Skeletal muscle satellite cell (primary cell): ENCODE data around the gene ABCC3. TPM values are rescaled to one million over a fixed set of nuclear protein-coding genes. Genes with fewer than 3 reads are reported as not detected.

Experiments used
- H3K27me3 ChIP-seq: 2 replicates; pipeline ENCODE4 v1.7.0; 2013; ENCODE audit warnings: low read length; ENCODE audit not compliant: control insufficient read depth, insufficient read depth
- H3K36me3 ChIP-seq: 2 replicates; pipeline ENCODE4 v1.7.0; 2013; ENCODE audit warnings: mild to moderate bottlenecking, control low read depth, low read length; ENCODE audit not compliant: insufficient read depth
- H3K4me1 ChIP-seq: 2 replicates; pipeline ENCODE4 v1.7.0; 2013; ENCODE audit warnings: low read length; ENCODE audit not compliant: control insufficient read depth, insufficient read depth
- H3K4me2 ChIP-seq: 2 replicates; pipeline ENCODE4 v1.7.0; 2013; ENCODE audit warnings: mild to moderate bottlenecking, low read length
- H3K4me3 ChIP-seq: 2 replicates; pipeline ENCODE4 v1.7.0; 2013; ENCODE audit warnings: low read length
- H3K9ac ChIP-seq: 2 replicates; pipeline ENCODE4 v1.7.0; 2013; ENCODE audit warnings: mild to moderate bottlenecking, low read depth, low read length, moderate library complexity
- H3K9me3 ChIP-seq: replicated peaks from 2 replicates; pipeline ENCODE4 v1.7.0; 2013; ENCODE audit warnings: mild to moderate bottlenecking, control low read depth, low read length
- total RNA-seq: library from RNA; depleted of rRNA; stranded (reverse); fragments of >200 nt; gene quantifications from 2 replicates; pipeline ENCODE4 v1.2.3, GENCODE V29; 2012; rRNA removed

The ABCC3 gene, protein sequence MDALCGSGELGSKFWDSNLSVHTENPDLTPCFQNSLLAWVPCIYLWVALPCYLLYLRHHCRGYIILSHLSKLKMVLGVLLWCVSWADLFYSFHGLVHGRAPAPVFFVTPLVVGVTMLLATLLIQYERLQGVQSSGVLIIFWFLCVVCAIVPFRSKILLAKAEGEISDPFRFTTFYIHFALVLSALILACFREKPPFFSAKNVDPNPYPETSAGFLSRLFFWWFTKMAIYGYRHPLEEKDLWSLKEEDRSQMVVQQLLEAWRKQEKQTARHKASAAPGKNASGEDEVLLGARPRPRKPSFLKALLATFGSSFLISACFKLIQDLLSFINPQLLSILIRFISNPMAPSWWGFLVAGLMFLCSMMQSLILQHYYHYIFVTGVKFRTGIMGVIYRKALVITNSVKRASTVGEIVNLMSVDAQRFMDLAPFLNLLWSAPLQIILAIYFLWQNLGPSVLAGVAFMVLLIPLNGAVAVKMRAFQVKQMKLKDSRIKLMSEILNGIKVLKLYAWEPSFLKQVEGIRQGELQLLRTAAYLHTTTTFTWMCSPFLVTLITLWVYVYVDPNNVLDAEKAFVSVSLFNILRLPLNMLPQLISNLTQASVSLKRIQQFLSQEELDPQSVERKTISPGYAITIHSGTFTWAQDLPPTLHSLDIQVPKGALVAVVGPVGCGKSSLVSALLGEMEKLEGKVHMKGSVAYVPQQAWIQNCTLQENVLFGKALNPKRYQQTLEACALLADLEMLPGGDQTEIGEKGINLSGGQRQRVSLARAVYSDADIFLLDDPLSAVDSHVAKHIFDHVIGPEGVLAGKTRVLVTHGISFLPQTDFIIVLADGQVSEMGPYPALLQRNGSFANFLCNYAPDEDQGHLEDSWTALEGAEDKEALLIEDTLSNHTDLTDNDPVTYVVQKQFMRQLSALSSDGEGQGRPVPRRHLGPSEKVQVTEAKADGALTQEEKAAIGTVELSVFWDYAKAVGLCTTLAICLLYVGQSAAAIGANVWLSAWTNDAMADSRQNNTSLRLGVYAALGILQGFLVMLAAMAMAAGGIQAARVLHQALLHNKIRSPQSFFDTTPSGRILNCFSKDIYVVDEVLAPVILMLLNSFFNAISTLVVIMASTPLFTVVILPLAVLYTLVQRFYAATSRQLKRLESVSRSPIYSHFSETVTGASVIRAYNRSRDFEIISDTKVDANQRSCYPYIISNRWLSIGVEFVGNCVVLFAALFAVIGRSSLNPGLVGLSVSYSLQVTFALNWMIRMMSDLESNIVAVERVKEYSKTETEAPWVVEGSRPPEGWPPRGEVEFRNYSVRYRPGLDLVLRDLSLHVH (N-terminal part only)
- 26.0 and 38.0 TPM in 2 replicates for total RNA-seq

GRCh38 chr17:50634224-50634914 lies at the start of gene ABCC3:
Gene ABCC3, plus strand, starts transcription at chr17:50634881. Its CDS starts 56 bp downstream, at chr17:50634937.
- Histone ChIP-seq H3K4me3 (peak within 1 kb of the TSS; percentile 79), H3K36me3 (peaks cover 3% of the 10 kb centered on the region), H3K9me3 (no peaks in the 10 kb centered on the region), H3K9ac (peak within 1 kb of the TSS; percentile 84), H3K27me3 (no peaks in the 10 kb centered on the region), H3K4me1 (peaks cover 55% of the 10 kb centered on the region), H3K4me2 (peak within 1 kb of the TSS; percentile 75)

GRCh38 chr17:50585346-50585745 lies 49.3 kb upstream of the ABCC3 start:
- H3K27me3 ChIP-seq = peaks cover 54% of the 10 kb centered on the region
- peaks cover 7% of the 10 kb centered on the region for H3K4me1 ChIP-seq
- H3K9me3 ChIP-seq = no peaks in the 10 kb centered on the region
- no peak overlapping the region for H3K4me3 ChIP-seq
- no peaks in the 10 kb centered on the region for H3K36me3 ChIP-seq
- H3K9ac ChIP-seq = no peak overlapping the region
- H3K4me2 ChIP-seq = no peak overlapping the region

DNA sequence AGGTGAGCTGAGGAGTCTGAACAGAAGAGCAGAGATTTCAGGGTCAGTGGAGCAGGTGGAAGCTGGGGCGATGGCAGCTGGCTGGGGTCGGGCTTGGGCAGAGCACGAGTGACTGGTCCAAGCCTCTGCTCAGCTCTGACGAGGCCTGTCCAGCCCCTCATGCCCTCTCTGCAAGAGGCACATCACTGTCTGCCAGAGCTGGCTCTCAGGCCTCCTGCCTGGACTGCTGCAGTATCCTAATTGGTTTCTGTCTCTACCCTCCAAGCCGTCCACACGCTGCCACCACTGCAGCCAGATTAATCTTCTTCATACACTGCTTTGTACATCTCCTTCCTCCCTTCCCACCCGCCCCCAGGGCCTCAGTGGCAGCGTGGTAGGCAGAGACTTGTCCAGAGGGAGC lies 48.8 kb upstream of the ABCC3 start:
- no peaks in the 10 kb centered on the region for H3K36me3 ChIP-seq
- H3K9me3 ChIP-seq = no peaks in the 10 kb centered on the region
- H3K4me1 ChIP-seq = peaks cover 7% of the 10 kb centered on the region
- no peak overlapping the region for H3K4me3 ChIP-seq
- no peak overlapping the region for H3K9ac ChIP-seq
- H3K4me2 ChIP-seq = no peak overlapping the region
- peaks cover 51% of the 10 kb centered on the region for H3K27me3 ChIP-seq

- no peaks in the 10 kb centered on the region for H3K9me3 ChIP-seq
- H3K4me1 ChIP-seq = peaks cover 7% of the 10 kb centered on the region
- no peak overlapping the region for H3K4me3 ChIP-seq
- H3K9ac ChIP-seq = no peak overlapping the region
- no peaks in the 10 kb centered on the region for H3K36me3 ChIP-seq
- peaks cover 48% of the 10 kb centered on the region for H3K27me3 ChIP-seq
- H3K4me2 ChIP-seq = no peak overlapping the region
These were observed 48.0 kb upstream of the ABCC3 start for GRCh38 chr17:50586421-50587247.

- H3K4me3 ChIP-seq = no peak overlapping the region
- no peak overlapping the region for H3K4me2 ChIP-seq
- peaks cover 7% of the 10 kb centered on the region for H3K4me1 ChIP-seq
- no peaks in the 10 kb centered on the region for H3K36me3 ChIP-seq
- no peak overlapping the region for H3K9ac ChIP-seq
- H3K9me3 ChIP-seq = no peaks in the 10 kb centered on the region
- peaks cover 44% of the 10 kb centered on the region for H3K27me3 ChIP-seq
These were observed 47.1 kb upstream of the ABCC3 start for GRCh38 chr17:50587571-50587970.

DNA sequence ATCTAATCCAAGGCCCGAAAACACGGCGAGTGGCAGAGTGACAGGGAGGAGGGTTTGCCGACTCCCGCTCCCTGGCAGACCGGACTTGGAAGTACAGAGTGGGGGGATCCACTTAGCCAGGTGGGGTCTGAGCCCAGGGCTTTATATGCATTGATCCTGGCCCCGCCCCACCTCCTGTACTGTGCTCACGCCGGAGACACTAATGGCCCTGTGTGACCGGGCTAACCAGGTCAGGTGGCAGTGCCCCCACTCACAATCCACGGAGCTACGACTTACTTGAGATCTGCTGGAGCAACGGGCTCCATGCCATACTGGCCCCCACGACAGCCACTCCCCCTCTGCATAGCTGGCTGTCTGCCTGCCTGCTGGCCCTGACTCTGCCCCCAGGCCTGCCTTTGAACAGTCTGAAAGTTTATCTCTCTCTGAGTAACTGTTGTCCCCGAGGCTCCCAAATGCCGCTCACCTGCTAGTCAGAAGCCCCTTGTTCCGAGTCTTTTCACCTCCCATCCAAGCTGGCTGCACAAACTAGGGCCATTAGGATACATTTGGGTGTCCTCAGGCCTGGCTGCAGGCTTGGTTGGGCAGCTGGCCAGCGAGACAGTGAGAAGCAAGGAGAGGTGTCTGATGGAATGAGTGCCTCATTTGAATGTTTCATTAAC lies 46.2 kb upstream of the ABCC3 start:
- no peak overlapping the region for H3K9ac ChIP-seq

DNA sequence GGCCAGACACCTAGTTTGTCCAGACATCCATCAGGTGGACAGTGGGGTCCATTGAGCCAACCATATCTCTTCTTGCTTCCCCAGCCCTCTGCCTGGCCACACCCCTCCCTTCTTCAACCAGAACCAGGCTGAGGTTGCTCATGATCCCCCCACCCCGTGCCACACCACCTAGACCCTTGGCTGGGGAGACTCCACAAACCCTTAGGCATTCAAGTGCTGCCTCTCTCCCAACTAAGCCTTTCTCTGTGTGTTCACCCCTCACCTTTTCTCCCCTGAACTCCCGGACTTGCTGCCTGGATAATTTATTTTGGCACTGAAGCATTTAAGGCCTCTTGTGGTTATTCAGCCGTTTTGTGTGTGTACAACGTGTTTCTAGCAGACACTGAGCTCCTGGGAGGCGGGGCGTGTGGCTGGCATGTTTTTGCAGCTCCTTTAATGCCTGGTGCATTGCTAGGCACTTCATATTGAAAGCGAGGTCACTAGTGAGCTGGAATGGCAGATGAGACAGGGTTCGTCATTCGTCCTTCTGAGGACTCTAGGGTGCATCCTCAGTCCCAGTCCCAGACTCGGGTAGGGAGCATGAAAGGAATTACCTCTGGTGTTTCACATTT lies 45.5 kb upstream of the ABCC3 start:
- H3K4me1 ChIP-seq = peaks cover 7% of the 10 kb centered on the region
- H3K27me3 ChIP-seq = peaks cover 30% of the 10 kb centered on the region
- no peaks in the 10 kb centered on the region for H3K9me3 ChIP-seq
- H3K9ac ChIP-seq = no peak overlapping the region
- H3K4me2 ChIP-seq = peak overlapping the region; percentile 1
- no peak overlapping the region for H3K4me3 ChIP-seq
- no peaks in the 10 kb centered on the region for H3K36me3 ChIP-seq

More for the DNA sequence above, 46.2 kb upstream of the ABCC3 start:
- no peaks in the 10 kb centered on the region for H3K36me3 ChIP-seq
- no peaks in the 10 kb centered on the region for H3K9me3 ChIP-seq
- peaks cover 36% of the 10 kb centered on the region for H3K27me3 ChIP-seq
- peaks cover 7% of the 10 kb centered on the region for H3K4me1 ChIP-seq
- H3K4me2 ChIP-seq = no peak overlapping the region
- no peak overlapping the region for H3K4me3 ChIP-seq

DNA sequence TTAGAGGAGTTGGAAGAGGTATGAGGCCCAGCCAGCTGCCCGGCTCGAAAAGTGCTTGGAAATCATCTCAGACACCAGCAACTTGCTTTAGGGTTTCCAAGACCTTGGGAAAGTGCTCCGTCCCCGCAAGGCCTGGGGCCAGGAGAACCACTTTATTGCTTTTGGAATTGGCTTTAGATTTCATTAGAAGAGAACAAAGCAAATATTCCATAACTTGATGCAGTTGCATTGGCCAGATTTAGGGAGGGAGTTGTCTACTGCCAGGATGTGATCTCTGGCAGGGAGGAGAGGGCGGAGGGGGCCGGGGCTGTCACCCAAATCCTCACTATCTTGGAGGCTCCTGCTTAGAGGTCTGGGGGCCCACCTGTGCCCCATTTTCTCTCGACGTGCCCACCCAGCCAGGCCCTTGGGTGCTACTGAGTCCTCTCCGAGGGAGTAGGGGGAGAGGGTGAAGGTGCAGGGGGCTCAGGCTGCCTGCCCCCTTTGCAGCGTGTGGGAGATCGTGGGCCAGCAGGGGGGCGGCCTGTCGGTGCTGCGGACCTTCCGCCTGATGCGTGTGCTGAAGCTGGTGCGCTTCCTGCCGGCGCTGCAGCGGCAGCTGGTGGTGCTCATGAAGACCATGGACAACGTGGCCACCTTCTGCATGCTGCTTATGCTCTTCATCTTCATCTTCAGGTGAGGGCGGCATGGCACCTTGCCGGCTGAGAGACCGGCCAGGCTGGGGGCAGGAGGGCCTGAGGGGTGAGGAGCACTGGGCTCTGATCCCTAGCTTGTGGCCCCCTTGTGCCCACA lies 43.5 kb upstream of the ABCC3 start:
- Histone ChIP-seq H3K9ac (no peak overlapping the region), H3K27me3 (peaks cover 22% of the 10 kb centered on the region)

GRCh38 chr17:50593321-50593720 lies 41.4 kb upstream of the ABCC3 start:
- Histone ChIP-seq H3K27me3 (peaks cover 9% of the 10 kb centered on the region), H3K4me3 (no peak overlapping the region), H3K4me2 (no peak overlapping the region), H3K4me1 (peaks cover 7% of the 10 kb centered on the region), H3K36me3 (no peaks in the 10 kb centered on the region), H3K9ac (no peak overlapping the region), H3K9me3 (no peaks in the 10 kb centered on the region)

More for the DNA sequence above, 43.5 kb upstream of the ABCC3 start:
- Histone ChIP-seq H3K9me3 (no peaks in the 10 kb centered on the region), H3K4me2 (no peak overlapping the region), H3K4me1 (peaks cover 7% of the 10 kb centered on the region), H3K36me3 (no peaks in the 10 kb centered on the region), H3K4me3 (no peak overlapping the region)
